SW480 (cell line): ENCODE results near the gene ACOT7.

Source experiments
- DNase-seq: peaks from one replicate; pipeline ENCODE4 v3.0.0-alpha.2; 2016; ENCODE audit warnings: low spot score

Gene ACOT7

DNA sequence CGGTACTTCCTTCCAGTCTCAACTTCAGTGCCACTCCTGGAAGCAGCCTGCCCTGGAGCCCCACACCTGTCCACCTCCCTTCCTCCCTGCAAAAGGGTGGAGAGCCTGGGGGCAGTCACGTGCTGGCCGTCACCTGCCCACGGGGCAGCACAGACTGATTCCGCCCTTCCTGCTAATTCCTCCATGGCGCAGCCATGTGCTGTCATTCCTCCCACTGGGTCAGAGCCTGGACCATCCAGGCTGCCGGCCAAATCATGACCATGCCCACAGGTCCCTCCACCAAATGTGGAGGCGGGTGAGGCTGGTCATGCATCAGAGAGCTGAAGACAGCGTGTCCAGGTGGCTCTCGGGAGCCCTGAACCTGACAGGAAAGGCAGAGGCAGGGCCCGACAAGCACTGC, 108.2 kb downstream of the ACOT7 start:
- DNase-seq: no peak

DNA sequence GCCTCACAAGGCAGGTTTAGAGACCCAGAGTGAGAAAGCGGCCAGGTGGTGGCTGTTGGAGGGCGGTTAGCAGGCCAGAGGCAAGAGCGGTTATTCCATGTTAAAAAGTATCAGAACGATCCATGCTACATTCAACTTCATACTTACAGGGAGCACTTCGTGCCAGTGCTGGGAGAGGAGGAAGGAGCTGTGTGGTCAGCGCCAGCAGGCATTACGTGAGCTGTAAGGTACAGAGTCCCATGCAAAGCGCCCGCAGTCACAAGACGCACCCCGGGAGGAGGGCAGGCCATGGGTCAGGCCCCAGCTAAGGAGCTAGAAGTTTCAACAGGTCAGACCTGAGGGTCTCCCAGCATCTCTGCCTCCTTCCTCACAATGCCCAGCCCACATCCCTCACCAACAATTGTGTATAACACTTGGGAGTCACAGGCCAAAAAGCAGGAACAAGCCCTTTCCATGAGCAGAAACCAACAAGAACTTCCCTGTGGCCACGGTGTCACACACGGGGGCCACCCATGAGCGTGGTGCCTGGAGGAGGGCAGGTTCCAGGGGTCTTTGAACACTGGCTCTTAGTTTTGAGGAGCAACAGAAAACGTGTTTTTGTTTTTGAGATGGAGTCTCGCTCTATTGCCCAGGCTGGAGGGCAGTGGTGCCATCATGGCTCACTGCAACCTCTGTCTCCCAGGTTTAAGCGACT, 110.8 kb downstream of the ACOT7 start:
- DNase-seq: no peak

DNA sequence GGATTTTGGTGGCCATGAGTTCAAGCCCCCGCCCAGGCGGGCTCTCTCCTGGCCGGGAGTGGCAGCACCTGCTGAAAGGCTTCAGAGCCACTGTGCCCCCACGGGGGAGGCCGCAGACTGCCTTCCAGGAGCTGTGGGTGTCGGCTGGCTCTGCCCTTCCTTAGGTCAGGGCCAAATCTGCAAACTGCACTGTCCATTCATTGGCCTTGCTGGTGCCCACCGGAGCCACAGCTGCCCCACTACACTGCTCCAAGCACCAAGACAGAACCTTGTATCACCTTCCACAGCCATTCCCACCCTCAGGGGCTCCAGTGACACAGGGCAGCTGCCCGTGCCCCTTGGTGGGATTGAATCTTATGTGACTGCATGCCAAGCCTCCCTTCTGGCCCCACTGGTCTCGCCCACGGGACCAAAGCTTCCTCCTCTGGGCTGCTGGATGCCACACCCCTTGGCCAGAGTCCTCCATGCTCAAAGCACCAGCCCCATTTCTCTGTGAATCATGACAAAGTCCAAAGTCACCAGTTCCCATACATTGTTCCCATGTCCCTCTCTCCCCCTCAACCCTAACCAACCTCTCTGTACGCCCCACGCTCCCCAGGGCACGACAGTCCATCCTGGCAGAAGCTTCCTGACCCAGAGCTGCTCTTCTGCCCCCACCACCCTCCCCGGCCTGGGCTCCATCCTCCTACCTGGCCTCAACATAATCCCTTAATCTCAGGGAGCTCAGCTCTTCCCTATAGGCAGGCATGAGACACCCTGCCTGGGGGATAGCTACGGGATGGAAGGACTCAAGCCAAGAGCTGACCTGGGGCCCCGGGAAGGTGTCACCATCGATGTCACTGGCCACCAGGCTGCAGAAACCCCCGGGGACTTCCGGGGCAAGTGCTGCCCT, 111.8 kb downstream of the ACOT7 start:
- peak; percentile 38 for DNase-seq

DNA sequence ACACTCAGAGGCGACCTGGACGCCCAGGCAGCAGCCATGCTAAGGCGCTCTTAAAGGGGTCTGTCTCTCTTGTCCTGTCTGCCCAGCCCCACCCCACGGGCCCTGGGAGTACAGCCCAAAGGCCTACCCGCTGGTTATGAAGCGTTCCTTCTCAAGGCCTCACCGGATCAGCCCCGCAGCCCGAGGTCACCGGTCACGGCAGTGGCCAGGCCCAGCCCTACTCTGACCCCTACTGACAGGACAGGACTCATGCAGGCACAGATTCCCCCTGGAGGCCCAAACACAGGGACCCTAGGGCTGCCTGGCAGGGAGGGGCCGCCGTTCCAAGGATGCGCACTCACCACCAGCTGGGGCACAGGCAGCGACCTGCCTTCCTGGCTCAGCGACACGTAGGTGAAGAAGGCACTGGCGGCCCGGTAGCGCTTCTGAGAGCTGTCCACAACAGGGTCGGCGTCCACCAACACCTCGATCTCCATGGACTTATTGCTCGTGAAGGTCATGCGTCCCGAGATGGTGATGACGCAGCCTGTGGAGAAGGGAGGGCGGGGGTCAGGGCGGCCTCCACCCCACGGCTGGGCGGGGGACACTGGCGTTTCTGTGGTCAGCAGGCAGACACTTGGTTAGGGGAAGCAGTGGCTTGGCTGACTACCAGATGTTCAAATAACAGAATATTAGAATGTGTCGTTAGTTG, 112.7 kb downstream of the ACOT7 start:
- DNase-seq: no peak

DNA sequence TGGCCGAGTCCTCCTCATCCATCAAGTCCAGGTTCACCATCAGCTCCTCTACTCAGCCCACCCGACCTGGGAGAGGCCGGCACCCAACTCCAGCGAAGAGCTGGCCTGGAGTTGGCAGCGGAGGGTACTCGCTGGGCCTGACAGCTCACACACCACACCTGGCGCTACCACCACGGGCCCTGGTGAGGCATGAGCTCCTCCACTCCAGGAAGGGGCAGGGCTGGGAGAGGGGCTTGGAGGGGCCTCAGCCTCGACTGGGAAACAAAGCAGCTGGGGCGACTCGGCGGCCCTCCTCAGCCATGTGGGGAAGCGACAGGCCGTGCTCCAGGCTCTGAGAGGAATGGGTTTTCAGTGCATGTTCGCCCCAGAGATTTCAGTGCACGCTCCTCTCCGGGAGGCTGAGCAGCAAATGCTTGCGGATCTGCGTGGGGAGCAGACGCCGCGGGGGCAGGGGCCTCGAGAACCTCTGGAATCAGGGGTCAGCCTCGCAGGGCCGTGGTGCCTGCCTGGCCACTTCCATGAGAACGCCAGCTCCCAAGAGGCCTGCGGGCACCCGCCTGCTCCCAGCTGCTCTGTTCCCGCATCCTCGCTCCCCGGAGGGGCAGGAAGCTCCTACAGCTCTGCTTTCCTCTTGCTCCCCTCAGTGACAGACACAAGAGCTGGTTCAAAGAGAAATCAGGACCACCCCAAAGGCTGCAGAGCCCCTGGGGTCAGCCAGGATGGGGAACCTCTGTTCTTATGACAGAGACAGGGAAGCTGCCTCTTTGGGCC, 113.8 kb downstream of the ACOT7 start:
- no peak for DNase-seq

DNA sequence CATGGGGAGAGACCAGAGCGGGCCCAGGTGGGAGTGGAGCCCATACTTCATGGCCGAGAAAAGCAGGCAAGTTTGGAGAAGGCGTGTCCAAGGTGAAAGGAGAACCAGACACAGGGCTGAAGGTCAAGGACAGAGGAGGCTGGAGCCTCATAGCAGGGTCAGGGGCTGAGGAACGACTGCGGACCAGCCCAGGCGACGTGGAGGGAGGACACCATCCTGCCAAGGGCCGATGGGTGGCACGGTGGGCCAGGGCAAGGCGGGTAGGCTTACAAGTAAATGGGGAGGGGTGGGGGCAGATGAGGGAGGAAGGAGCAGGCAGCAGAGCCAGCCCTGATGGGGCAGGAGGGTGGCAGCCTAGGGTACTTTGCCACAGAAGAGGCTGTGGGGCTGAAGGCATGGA, 114.5 kb downstream of the ACOT7 start:
- no peak for DNase-seq

DNA sequence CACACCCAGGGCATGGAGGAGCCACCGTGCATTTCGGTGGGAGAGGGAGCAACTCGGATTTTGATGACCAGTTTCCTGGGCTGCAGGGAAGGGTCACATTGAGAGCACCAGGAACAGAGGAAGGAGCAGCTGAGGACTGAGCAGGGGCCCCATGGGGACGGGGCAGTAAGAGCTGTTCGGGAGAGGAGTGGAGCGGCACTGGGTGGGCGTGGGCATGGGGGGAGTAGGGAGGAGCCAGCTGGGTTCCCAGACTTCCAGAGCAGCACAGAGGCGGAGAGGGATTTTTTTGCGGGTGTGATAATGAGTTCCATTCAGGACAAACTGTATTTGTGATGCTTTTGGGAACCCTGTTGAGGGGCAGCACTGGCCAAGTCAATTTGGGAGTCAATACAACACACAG, 115.3 kb downstream of the ACOT7 start:
- DNase-seq: no peak

DNA sequence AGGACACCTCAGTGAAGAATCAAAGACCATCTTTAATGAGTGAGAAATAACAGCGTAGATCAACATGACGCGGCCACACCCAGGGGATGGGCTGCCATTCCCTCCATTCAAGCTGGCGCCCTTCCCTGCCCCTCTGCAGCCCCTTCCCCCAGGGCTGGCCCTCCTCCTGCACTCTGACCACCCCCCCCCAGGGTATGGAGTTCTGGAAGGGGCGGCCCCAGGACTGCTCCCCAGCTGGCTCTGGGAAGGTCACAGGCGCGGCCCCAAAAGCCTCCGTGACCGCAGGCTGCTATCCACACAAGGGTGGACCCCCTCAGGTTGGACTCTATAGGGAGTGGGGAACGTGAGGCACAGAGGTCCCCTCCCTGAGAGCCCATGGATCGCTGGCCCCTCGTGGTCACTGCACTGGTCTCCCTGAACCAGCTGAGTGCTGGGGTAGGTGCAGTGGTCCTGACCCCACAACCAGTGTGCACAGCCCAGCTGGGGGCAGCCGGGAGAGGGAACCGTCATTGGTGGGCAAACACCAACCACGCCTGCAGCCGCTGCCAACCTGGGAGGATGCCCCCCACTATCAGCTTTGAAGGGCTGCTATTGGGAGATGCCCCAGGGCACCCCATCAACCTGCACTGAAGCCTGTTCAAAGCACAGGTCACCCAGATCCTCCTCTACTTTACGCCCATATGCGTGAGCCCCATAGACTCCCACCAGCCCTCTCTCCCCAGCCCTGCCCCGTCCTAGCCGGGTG, 116.6 kb downstream of the ACOT7 start:
- DNase-seq: no peak

DNA sequence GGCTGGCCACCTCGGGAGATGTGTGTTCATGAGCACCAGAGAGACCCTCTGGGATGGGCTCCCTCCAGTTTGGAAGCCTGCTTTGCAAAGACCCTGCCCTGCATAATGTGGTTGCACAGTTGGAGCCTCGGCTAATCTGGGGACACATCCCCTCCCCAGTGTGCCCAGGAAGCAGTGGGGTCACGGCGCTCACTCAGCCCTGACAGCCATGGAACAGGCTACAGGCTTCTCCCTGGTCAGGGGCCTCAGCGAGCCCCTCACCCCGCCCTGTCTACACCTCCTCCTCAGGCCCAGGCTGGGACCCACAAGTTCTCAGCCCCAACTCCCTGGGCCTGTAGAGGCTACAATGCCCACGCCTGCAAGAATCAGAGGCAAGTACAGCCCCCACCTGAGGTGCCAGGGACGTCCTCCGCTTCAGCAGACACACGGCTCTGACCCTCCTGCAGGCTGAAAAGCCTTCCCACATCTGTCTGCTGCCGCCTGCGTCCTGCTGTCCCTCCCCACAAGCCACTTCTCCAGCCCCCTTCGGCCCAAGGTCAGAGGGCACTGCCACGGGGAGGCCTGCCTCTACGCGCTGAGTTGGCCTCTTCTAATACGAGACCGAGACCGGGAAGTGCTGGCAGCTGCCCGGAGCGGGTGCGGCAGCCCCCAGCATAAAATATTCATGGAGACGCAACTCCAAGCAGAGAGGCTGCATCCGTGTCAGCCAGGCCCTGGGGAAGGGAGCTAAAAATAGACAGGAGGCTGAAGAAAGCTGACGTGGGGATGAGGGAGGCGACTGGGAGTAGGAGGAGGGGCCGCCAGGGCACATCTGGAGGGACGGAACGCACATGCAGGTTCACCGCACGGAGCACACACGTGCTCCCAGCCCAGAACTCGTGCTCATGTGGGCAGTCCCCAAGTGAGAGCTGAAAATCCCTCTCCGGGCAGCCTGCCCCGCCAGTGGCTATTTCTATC, 117.5 kb downstream of the ACOT7 start:
- DNase-seq: no peak

DNA sequence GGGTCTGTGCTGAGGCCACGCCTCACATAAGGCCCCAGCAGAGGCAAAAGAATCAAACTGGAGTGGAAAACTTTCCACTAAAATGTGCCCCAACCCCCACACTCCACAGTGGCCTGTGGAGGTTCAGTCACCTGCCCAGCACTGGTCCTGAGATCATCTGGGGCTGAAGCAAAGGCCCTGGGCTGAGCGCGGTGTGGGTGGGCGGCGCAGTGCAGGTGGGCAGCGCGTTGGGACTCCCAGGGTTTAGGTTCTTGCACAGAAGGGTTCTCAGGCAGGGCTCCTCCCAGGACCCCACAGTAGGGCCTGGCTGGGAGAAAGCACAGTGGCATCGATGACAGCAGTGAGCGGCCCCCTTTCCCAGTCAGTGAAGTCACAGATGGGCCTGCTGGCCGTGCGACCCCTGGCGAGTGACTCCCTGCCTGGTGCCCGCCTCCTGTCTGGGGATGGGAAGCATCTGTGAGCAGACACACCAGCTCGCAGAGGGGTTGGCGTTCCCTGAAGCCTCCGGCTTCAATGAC, 118.9 kb downstream of the ACOT7 start:
- DNase-seq: no peak

DNA sequence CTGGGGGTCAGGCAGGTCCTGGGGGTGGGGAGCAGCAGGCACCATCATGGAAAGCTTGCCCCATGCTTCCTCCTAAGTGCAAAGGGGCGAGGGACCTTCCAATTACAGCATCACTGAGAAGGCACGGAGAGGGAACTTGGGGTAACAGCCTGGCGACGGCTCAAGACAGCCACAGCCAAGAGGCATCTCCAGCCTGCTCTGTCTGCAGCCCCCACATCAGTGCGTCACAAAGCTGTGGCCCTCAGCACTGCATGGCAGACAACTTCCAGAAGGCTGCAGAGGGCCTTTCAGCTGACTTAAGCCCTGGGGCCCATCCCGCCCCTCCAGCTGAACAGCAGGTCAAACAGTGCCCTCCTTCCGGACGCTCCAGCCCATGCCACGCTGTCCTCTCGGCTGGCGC, 119.5 kb downstream of the ACOT7 start:
- DNase-seq: no peak

DNA sequence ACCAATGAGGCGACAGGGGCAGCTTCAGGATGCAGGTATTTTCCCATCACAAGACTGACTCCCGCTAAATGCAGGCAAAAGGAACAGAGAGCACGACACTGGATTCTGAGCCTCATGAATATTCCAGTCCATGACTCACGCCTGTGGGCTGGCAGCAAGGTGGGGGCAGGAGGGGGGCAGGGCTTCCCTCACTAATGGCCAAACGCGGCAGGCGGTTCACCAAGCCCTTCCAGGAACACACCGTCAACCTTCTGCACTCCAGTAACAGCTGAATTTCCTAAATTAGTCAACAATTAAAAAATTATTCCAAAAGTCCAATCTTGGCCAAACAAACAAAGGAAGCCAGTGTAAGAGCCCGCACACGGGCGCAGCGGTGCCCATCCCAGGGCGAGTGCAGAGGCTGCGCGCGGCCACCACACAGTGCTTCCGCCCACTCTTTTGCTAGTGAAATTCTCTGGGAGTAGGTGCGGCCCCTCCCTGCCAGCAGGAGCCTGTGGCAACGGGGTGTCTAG, 120.1 kb downstream of the ACOT7 start:
- DNase-seq: peak; percentile 92

DNA sequence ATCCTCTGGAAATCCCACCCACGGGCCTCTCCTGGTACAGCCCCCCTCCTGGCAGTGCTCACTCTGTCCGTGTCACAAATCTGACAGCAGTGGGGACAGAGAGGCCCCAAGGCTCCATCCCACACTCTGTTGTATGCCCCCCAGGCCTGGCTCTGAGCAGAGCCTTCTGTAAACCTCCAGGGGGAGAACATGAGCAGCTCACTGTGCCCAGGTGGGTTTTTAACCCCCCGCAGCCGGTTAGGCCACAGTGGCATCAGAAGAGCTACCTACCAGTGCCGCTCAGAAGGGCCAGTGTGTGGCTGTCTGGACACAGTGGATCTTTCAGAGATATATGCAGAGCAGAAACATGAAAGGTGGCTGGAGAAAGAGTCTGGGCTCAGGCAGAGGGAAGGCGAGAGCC, 120.7 kb downstream of the ACOT7 start:
- peak; percentile 34 for DNase-seq

DNA sequence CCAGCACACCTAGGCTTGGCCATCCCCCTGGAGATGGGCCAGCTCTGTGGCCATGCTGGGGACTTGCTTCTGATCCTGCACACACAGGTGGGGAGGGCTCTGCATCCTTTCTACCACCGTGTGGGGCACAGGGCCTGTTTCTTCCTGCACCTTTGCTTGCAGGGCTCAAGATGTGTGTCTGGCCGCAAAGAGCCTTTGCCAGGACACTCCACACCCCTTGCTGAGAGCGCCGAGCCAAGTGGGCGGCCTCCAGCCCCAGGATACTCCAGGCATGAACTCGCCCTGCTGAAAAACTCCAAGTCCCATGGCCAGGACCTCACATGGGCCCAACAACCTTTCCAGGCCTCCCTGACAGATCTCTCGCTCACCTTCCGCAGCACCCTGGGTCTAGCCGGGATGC, 121.1 kb downstream of the ACOT7 start:
- no peak for DNase-seq

DNA sequence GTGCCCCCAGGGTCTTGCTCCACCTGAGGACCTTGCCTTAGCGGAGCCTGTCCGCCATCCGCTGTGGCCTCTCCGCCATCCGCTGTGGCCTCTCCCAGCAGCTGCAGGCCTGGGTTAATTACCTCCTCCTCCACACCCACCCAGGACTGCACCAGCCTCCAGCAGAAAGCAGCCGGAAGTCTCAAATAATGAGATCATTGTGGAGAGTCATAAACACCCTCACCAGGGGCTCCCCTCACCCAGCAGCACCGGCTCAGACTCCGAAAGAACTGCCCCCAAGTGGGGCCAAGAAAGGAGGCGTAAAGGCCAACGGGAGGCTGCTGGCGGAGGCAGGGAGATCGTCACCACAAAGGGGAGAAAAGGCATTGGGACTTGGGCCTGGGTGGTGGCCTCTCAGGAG, 122.0 kb downstream of the ACOT7 start:
- DNase-seq: peak; percentile 81

DNA sequence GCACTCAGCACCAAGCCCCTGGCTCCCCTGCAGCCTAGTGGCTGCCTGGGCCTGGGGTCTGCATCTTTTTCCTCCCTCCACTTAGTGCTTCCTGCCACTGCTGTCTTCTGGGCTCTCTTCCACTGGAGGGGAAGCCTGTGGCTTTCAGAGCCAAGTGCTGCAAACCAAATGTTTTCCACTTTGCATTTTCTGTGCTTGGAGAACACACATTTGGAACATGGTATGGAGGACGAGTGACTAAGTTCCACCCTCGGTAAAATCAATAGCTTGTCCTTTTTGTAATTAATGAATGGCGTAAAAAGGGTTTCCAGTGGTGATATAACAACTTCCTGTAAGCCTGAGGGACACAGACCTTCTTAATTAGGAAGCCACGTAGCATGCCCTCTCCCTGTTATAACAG, 122.6 kb downstream of the ACOT7 start:
- no peak for DNase-seq

DNA sequence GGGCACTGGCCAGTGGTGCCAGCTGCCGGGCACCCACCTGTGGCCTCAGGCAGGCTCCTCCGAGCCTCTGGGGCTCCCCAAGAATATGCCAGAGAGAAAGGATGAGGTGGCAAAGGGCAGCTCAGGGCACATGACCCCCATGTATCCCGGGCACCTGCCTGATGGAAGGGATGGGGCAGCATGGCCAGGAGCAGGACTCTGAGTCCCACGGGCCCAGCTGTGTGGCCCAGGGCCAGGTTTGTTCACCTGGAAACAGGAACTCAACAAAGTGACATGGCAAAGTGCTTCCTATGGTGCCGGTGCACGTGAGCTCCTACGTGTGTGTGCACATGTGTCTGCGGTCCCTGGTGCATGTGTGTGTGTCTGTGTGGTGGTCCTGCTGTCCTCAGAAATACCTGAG, 123.2 kb downstream of the ACOT7 start:
- DNase-seq: no peak

DNA sequence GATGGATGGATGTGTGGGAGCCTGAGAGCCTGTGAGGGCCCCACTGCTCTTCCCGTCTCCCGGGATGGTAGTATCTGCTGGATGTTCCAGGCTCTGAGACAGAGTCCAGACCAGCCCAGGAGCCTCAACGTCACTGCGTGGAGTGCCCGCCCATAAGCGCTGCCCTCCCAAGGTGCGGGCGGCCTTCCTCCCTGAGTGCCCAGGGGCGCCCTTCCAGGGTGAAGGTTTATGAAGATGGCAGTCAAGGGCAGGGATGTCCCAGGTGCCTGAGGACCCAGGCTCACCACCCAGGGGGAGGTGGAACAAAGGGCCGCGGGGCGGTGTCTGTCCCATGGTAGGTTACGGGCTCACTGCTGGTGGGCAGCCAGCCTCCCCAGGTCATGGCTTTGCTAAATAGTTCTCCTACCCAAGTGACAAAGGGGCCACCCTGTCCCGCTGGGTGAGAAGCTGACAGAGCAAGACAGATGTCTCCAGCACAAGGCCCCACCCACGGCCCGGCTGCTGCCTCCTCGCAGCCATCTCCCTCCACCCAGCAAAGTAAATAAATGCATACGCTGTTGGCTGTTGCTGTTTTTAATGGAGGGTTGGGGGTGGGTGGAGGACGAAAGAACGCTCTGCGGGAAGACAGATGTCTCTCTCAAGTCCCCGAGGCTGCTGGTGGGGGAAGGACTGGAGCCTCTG, 123.7 kb downstream of the ACOT7 start:
- no peak for DNase-seq

DNA sequence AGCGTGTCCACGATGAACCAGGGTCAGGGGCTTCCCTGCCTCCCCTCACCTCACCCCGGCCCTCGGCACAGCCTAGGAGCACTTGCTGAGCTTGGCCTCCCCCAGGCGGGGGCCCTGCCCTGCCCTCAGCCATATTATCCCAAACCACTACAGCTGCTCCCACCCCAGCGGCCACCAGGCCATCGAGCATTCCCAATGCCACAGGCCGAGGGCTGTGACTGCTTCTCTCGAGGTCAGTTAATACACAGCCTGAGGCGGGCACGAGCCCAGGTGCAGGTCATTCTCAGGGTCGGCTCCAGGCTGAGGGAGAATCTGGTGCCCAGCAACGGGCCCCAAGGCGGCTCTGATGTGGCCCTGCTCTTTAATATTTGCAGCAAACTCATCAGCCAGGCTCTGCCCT, 124.3 kb downstream of the ACOT7 start:
- DNase-seq: no peak
